DOHH2 (cell line): ENCODE results near the gene KATNAL2.
"Not testable (repeated sequence)": the region's sequence is repeated elsewhere in the genome, so short reads cannot be mapped to it uniquely, and the experiment has no call there.

Source experiments
- EZH2phosphoT487 ChIP-seq: fragments of 200-600 bp; sonication (generic); IDR thresholded peaks from 2 replicates; pipeline ENCODE4 v1.6.1; 2017; ENCODE audit warnings: borderline replicate concordance, mild to moderate bottlenecking, antibody characterized with exemption, low read length, moderate library complexity, mixed read lengths
- TF ChIP-seq, protein P1 (sequence below): fragments of 200-600 bp; sonication (generic); IDR thresholded peaks from one replicate; pipeline ENCODE4 v1.5.1; 2014; ENCODE audit warnings: antibody characterized with exemption, mild to moderate bottlenecking, low read depth, low read length; ENCODE audit not compliant: poor library complexity, severe bottlenecking

DNA sequence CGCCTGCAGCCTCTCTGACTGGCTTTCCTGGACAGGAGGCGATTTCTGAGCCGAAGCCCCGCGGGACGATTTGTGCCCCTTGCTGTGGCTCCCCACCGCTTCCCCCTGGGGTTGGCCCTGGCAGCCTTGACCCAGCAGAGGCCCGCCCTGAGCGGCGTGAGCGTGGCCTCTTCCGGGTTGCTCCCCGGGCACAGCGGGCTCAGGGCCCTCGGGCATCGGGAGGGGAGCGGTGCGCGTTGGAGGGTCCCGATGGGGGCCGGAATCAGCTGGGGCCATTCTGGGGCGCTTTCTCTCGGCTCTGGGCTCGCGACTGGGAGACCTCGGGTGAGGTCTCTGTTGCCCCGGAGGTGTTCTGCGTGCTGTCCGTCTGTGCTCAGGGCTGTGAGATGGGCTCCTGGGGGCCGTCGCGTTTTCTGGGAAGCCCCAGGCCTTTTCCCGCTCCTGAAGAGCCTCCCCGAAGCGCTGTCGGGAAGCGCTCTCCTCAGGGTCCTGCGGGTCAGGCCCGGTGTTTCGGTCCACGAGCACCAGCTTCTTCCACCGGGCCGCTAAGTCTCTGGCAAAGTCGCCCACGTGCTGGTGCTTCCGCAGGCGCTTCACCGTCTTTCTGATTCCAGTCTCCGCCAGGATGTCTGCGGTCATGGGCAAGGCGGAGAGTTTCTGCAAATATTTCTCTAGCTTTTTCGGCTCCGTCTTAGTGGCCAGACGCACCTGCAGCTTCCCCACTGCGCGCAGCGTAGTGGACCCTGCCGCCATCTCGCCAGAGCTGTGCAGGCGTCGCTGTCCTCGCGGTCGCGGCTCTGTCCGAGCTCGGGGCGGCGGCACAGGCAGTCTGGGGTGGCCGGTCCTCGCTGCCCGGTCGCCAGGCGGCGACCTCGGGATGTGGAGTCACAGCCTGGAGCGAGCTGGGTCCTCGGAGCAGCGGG, 46.5 kb downstream of the KATNAL2 start:
- TF ChIP-seq, protein P1, sequence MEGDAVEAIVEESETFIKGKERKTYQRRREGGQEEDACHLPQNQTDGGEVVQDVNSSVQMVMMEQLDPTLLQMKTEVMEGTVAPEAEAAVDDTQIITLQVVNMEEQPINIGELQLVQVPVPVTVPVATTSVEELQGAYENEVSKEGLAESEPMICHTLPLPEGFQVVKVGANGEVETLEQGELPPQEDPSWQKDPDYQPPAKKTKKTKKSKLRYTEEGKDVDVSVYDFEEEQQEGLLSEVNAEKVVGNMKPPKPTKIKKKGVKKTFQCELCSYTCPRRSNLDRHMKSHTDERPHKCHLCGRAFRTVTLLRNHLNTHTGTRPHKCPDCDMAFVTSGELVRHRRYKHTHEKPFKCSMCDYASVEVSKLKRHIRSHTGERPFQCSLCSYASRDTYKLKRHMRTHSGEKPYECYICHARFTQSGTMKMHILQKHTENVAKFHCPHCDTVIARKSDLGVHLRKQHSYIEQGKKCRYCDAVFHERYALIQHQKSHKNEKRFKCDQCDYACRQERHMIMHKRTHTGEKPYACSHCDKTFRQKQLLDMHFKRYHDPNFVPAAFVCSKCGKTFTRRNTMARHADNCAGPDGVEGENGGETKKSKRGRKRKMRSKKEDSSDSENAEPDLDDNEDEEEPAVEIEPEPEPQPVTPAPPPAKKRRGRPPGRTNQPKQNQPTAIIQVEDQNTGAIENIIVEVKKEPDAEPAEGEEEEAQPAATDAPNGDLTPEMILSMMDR = not testable (repeated sequence)
- not testable (repeated sequence) for TF ChIP-seq EZH2phosphoT487
